ENCODE measurements around the gene CADPS.

The CADPS gene

GRCh38 chr3:62835554-62836236, 39.5 kb downstream of the CADPS start:
- H3K27ac ChIP-seq (ENCODE audit: low read depth, low read length, severe bottlenecking), result no peak overlapping the region
- no peaks in the 10 kb centered on the region for H3K9me3 ChIP-seq (ENCODE audit: control insufficient read depth, low read length)
- H3K4me1 ChIP-seq (ENCODE audit: control insufficient read depth, insufficient read depth, low read length, poor library complexity, severe bottlenecking), result no peaks in the 10 kb centered on the region
- no peak overlapping the region for H3K4me3 ChIP-seq (ENCODE audit: extremely low read depth, insufficient read depth, low read length, poor library complexity, severe bottlenecking)
- no peaks in the 10 kb centered on the region for H3K36me3 ChIP-seq (ENCODE audit: control insufficient read depth, insufficient read depth, low read length)
- no CpG with 5 or more reads among the region's 3 CpGs for WGBS, 2 experiments (ENCODE audit: insufficient coverage in 2 of 2)

GRCh38 chr3:62833538-62833937, 41.7 kb downstream of the CADPS start:
- H3K36me3 ChIP-seq (ENCODE audit: control insufficient read depth, insufficient read depth, low read length), result no peaks in the 10 kb centered on the region
- H3K4me1 ChIP-seq (ENCODE audit: control insufficient read depth, insufficient read depth, low read length, poor library complexity, severe bottlenecking), result no peaks in the 10 kb centered on the region
- H3K27ac ChIP-seq (ENCODE audit: low read depth, low read length, severe bottlenecking), result no peak overlapping the region
- H3K9me3 ChIP-seq (ENCODE audit: control insufficient read depth, low read length), result no peaks in the 10 kb centered on the region
- no peak overlapping the region for H3K4me3 ChIP-seq (ENCODE audit: extremely low read depth, insufficient read depth, low read length, poor library complexity, severe bottlenecking)

GRCh38 chr3:62832553-62832952, 42.7 kb downstream of the CADPS start:
- WGBS, 2 experiments (ENCODE audit: insufficient coverage in 2 of 2), result 73 to 100% methylated on average over 2 to 3 of the region's 7 CpGs
- Histone ChIP-seq H3K4me3 (ENCODE audit: extremely low read depth, insufficient read depth, low read length, poor library complexity, severe bottlenecking) (no peak overlapping the region), H3K36me3 (ENCODE audit: control insufficient read depth, insufficient read depth, low read length) (no peaks in the 10 kb centered on the region), H3K27ac (ENCODE audit: low read depth, low read length, severe bottlenecking) (no peak overlapping the region), H3K9me3 (ENCODE audit: control insufficient read depth, low read length) (no peaks in the 10 kb centered on the region), H3K4me1 (ENCODE audit: control insufficient read depth, insufficient read depth, low read length, poor library complexity, severe bottlenecking) (no peaks in the 10 kb centered on the region)

- WGBS, 2 experiments (ENCODE audit: insufficient coverage in 2 of 2), result 86% methylated on average over 1 of the region's 2 CpGs; no CpG with 5 or more reads in 1 of the 2 experiments
- no peak overlapping the region for H3K27ac ChIP-seq (ENCODE audit: low read depth, low read length, severe bottlenecking)
- H3K4me3 ChIP-seq (ENCODE audit: extremely low read depth, insufficient read depth, low read length, poor library complexity, severe bottlenecking), result no peak overlapping the region
- H3K36me3 ChIP-seq (ENCODE audit: control insufficient read depth, insufficient read depth, low read length), result no peaks in the 10 kb centered on the region
- no peaks in the 10 kb centered on the region for H3K9me3 ChIP-seq (ENCODE audit: control insufficient read depth, low read length)
- H3K4me1 ChIP-seq (ENCODE audit: control insufficient read depth, insufficient read depth, low read length, poor library complexity, severe bottlenecking), result no peaks in the 10 kb centered on the region
These were observed 44.4 kb downstream of the CADPS start for GRCh38 chr3:62830727-62831322.

- H3K4me1 ChIP-seq (ENCODE audit: control insufficient read depth, insufficient read depth, low read length, poor library complexity, severe bottlenecking), result no peaks in the 10 kb centered on the region
- no peak overlapping the region for H3K4me3 ChIP-seq (ENCODE audit: extremely low read depth, insufficient read depth, low read length, poor library complexity, severe bottlenecking)
- H3K9me3 ChIP-seq (ENCODE audit: control insufficient read depth, low read length), result no peaks in the 10 kb centered on the region
- no peak overlapping the region for H3K27ac ChIP-seq (ENCODE audit: low read depth, low read length, severe bottlenecking)
- H3K36me3 ChIP-seq (ENCODE audit: control insufficient read depth, insufficient read depth, low read length), result no peaks in the 10 kb centered on the region
These were observed 47.7 kb downstream of the CADPS start for GRCh38 chr3:62827550-62827949.

- Histone ChIP-seq H3K36me3 (ENCODE audit: control insufficient read depth, insufficient read depth, low read length) (no peaks in the 10 kb centered on the region), H3K9me3 (ENCODE audit: control insufficient read depth, low read length) (no peaks in the 10 kb centered on the region), H3K4me1 (ENCODE audit: control insufficient read depth, insufficient read depth, low read length, poor library complexity, severe bottlenecking) (no peaks in the 10 kb centered on the region), H3K4me3 (ENCODE audit: extremely low read depth, insufficient read depth, low read length, poor library complexity, severe bottlenecking) (no peak overlapping the region), H3K27ac (ENCODE audit: low read depth, low read length, severe bottlenecking) (no peak overlapping the region)
- 95 to 100% methylated on average over 2 to 5 of the region's 6 CpGs for WGBS, 2 experiments (ENCODE audit: insufficient coverage in 2 of 2)
These were observed 50.1 kb downstream of the CADPS start for GRCh38 chr3:62824965-62825592.

- 67 to 85% methylated on average over 2 to 3 of the region's 6 CpGs for WGBS, 2 experiments (ENCODE audit: insufficient coverage in 2 of 2)
- Histone ChIP-seq H3K9me3 (ENCODE audit: control insufficient read depth, low read length) (no peaks in the 10 kb centered on the region), H3K4me1 (ENCODE audit: control insufficient read depth, insufficient read depth, low read length, poor library complexity, severe bottlenecking) (no peaks in the 10 kb centered on the region), H3K36me3 (ENCODE audit: control insufficient read depth, insufficient read depth, low read length) (no peaks in the 10 kb centered on the region), H3K4me3 (ENCODE audit: extremely low read depth, insufficient read depth, low read length, poor library complexity, severe bottlenecking) (no peak overlapping the region), H3K27ac (ENCODE audit: low read depth, low read length, severe bottlenecking) (no peak overlapping the region)
These were observed 51.7 kb downstream of the CADPS start for GRCh38 chr3:62823461-62824050.

GRCh38 chr3:62822905-62823304, 52.3 kb downstream of the CADPS start:
- Histone ChIP-seq H3K9me3 (ENCODE audit: control insufficient read depth, low read length) (no peaks in the 10 kb centered on the region), H3K4me1 (ENCODE audit: control insufficient read depth, insufficient read depth, low read length, poor library complexity, severe bottlenecking) (no peaks in the 10 kb centered on the region), H3K27ac (ENCODE audit: low read depth, low read length, severe bottlenecking) (no peak overlapping the region), H3K36me3 (ENCODE audit: control insufficient read depth, insufficient read depth, low read length) (no peaks in the 10 kb centered on the region), H3K4me3 (ENCODE audit: extremely low read depth, insufficient read depth, low read length, poor library complexity, severe bottlenecking) (no peak overlapping the region)
- WGBS, 2 experiments (ENCODE audit: insufficient coverage in 2 of 2), result 86% methylated on average over 1 of the region's 1 CpG; no CpG with 5 or more reads in 1 of the 2 experiments

- Histone ChIP-seq H3K4me1 (ENCODE audit: control insufficient read depth, insufficient read depth, low read length, poor library complexity, severe bottlenecking) (no peaks in the 10 kb centered on the region), H3K9me3 (ENCODE audit: control insufficient read depth, low read length) (no peaks in the 10 kb centered on the region), H3K27ac (ENCODE audit: low read depth, low read length, severe bottlenecking) (no peak overlapping the region), H3K4me3 (ENCODE audit: extremely low read depth, insufficient read depth, low read length, poor library complexity, severe bottlenecking) (no peak overlapping the region), H3K36me3 (ENCODE audit: control insufficient read depth, insufficient read depth, low read length) (no peaks in the 10 kb centered on the region)
- WGBS, 2 experiments (ENCODE audit: insufficient coverage in 2 of 2), result 72 to 100% methylated on average over 1 to 5 of the region's 5 CpGs
These were observed 56.9 kb downstream of the CADPS start for GRCh38 chr3:62818347-62818746.

GRCh38 chr3:62817678-62818077, 57.5 kb downstream of the CADPS start:
- Histone ChIP-seq H3K4me3 (ENCODE audit: extremely low read depth, insufficient read depth, low read length, poor library complexity, severe bottlenecking) (no peak overlapping the region), H3K4me1 (ENCODE audit: control insufficient read depth, insufficient read depth, low read length, poor library complexity, severe bottlenecking) (no peaks in the 10 kb centered on the region), H3K36me3 (ENCODE audit: control insufficient read depth, insufficient read depth, low read length) (no peaks in the 10 kb centered on the region), H3K27ac (ENCODE audit: low read depth, low read length, severe bottlenecking) (no peak overlapping the region), H3K9me3 (ENCODE audit: control insufficient read depth, low read length) (no peaks in the 10 kb centered on the region)
- WGBS, 2 experiments (ENCODE audit: insufficient coverage in 2 of 2), result no CpG with 5 or more reads among the region's 2 CpGs

GRCh38 chr3:62815981-62816380, 59.2 kb downstream of the CADPS start:
- Histone ChIP-seq H3K4me1 (ENCODE audit: control insufficient read depth, insufficient read depth, low read length, poor library complexity, severe bottlenecking) (no peaks in the 10 kb centered on the region), H3K27ac (ENCODE audit: low read depth, low read length, severe bottlenecking) (no peak overlapping the region), H3K9me3 (ENCODE audit: control insufficient read depth, low read length) (no peaks in the 10 kb centered on the region), H3K4me3 (ENCODE audit: extremely low read depth, insufficient read depth, low read length, poor library complexity, severe bottlenecking) (no peak overlapping the region), H3K36me3 (ENCODE audit: control insufficient read depth, insufficient read depth, low read length) (no peaks in the 10 kb centered on the region)

All from mesodermal cell (in vitro differentiated cells).